Subcutaneous adipose tissue (tissue), 4 donors: ENCODE measurements around the gene NEMP2. TPM values are rescaled to one million over a fixed set of nuclear protein-coding genes. Genes with fewer than 3 reads are reported as not detected.

Experiments
- total RNA-seq, 4 donors: library from RNA; depleted of rRNA; stranded (reverse); fragments of >200 nt; gene quantifications; one replicate each; pipeline ENCODE4 v1.1.0, GENCODE V29; 2016
- TF ChIP-seq, protein P1 (sequence below): fragments of 450-650 bp; IDR thresholded peaks from one replicate; pipeline ENCODE4 v1.5.1; 2016; ENCODE audit warnings: low read depth, mild to moderate bottlenecking, control low read depth, antibody characterized with exemption, moderate library complexity

The NEMP2 gene
- total RNA-seq, 4 donors from 2014 or later = 5.1 to 9.0 (median 7.3) TPM

GRCh38 chr2:190511104-190511503 lies 23.4 kb downstream of the NEMP2 start:
- TF ChIP-seq, protein P1, sequence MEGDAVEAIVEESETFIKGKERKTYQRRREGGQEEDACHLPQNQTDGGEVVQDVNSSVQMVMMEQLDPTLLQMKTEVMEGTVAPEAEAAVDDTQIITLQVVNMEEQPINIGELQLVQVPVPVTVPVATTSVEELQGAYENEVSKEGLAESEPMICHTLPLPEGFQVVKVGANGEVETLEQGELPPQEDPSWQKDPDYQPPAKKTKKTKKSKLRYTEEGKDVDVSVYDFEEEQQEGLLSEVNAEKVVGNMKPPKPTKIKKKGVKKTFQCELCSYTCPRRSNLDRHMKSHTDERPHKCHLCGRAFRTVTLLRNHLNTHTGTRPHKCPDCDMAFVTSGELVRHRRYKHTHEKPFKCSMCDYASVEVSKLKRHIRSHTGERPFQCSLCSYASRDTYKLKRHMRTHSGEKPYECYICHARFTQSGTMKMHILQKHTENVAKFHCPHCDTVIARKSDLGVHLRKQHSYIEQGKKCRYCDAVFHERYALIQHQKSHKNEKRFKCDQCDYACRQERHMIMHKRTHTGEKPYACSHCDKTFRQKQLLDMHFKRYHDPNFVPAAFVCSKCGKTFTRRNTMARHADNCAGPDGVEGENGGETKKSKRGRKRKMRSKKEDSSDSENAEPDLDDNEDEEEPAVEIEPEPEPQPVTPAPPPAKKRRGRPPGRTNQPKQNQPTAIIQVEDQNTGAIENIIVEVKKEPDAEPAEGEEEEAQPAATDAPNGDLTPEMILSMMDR = no peak

DNA sequence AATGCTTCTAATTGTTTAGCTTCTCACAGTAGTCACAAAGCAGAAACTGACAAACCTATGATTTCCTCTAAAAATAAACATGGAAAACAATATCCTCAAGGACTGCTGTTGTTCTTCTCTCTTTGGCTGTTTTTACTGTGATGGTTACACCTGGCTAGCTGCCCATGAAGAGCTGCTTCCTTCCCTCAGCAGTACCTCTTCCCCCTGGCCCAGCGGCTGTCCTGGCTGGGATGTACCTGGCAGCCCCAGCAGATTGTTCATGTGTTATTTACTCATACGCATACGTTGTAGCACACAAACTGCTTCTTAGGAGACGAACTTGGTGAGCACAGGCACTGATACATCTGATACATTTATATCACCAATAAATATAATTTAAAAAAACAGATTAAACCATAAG lies 27.4 kb downstream of the NEMP2 start:
- TF ChIP-seq, protein P1 = no peak

- TF ChIP-seq, protein P1 = no peak
Observed at GRCh38 chr2:190506666-190507065, 27.9 kb downstream of the NEMP2 start.

DNA sequence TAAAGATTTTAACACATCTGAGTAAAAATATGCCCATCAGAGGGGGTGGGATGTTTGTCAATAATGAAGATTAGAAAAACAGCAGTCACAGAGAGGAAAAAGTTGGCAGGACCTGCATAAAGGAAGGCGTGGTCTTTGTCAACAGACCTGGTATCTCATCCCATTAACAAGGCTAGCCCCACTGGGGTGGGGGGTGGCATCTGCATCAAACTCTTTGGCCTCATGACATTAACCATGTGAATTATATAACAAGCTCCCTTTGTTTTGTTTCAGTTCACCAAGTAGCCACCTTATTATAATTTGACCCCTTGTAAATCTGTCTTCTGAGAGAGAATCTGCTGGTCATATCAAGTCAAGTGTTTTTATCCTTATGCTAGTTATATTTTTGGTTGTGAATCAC lies 28.8 kb downstream of the NEMP2 start:
- TF ChIP-seq, protein P1 = no peak

DNA sequence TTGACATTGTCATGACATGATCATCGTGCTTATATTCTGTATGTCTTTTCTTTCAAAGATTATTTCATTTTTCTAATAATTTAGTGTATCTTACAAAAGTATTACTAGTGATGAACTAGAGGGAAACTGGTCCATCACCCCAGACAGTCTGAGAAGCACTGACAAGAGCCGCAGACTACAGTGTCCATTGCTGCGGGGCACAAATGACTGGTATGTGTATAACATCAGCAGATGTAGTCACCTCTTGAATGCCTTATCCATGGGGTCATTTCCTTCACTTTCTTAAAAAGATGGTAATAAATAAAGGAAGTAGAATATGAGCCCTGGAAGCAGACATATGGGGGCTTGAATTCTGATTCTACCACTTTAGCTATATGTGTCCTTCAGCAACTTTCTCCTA lies 29.6 kb downstream of the NEMP2 start:
- TF ChIP-seq, protein P1 = no peak

DNA sequence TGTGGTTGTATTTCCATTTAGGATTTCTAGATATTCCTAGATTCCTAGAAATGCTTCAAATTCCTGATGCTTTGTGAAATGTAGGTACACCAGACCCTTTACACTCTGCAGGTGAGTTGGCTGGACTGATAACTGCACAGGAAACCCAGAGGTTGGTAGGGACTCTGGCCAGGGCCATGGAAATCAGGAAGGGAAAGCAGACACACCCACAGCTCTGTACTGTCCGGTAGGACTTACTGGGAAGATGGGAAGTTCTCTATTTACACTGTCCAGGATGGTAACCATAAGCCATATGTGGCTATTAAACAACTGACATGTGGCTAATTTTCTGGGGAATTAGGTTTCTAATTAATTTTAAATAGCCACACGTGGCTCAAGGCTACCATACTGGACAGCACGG lies 31.4 kb downstream of the NEMP2 start:
- TF ChIP-seq, protein P1 = no peak

DNA sequence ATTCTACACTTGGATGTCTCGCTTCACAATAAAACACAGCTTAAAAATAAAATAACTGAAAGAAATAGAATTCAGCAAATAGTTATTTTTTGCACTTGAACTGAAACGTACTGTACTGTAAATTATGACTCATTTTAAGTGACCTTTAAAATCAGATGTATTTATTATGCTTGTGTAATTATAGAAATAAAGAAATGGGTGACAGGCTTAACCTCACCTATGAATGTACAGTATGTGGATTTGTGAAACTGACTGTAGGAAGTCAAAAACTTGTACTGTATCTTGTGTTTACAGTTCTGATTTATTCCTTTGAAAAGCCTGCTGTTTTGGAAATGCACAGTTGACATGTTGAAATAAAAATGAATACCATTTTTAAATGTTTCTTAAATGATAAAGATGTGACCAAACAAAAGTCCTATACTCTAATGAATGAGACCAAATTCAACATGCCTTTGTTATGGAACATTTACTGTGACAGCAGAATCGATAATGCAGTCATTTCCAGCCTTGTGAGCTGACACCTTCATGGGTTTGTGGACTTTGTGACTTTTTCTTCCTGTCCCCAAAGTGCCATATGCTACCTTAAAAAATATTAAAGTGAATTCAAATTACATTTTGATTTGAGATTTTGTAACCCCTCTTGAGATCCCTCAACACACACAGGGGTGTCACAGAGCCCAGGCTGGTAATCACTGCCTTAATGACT lies 32.7 kb downstream of the NEMP2 start:
- TF ChIP-seq, protein P1 = no peak
